SH-SY5Y (cell line): ENCODE results near the gene JUP.

Experiments used
- GATA2 ChIP-seq: IDR thresholded peaks from 2 replicates; pipeline ENCODE4 v1.6.1; 2011; ENCODE audit warnings: mild to moderate bottlenecking, low read depth, low read length
- GATA3 ChIP-seq: IDR thresholded peaks from 2 replicates; pipeline ENCODE4 v1.6.1; 2011; ENCODE audit warnings: low read depth, mild to moderate bottlenecking, low read length, moderate library complexity

The JUP gene

GRCh38 chr17:41734139-41734948 is 52.2 kb downstream of the JUP start, which contains the start of gene HAP1:
Gene HAP1 (minus strand): TSS chr17:41734643. CDS start chr17:41734634, 9 bp downstream.
- no peak for TF ChIP-seq GATA3
- TF ChIP-seq GATA2 = no peak

- TF ChIP-seq GATA3 = no peak
- no peak for TF ChIP-seq GATA2
Measured at GRCh38 chr17:41733348-41734138, 53.0 kb downstream of the JUP start.

DNA sequence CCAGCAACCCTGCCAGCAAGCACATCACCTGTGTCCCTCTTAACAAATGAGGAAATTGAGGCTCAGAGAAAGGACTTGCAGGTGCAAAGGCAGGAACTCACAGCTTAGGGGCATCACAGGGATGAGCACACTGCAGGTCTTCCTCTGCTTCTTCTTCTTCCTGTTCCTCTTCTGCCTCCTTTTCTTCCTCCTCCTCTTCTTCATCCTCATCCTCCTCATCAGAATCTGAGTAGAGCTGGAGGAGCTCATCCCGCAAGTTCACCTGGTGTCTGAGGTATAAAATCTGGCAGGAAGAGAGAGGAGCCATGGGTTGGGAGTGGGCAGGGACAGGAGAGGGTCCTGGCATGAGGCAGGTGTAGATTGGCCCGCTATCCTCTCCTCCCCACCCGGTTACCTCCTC is 54.7 kb downstream of the JUP start:
- no peak for TF ChIP-seq GATA2
- no peak for TF ChIP-seq GATA3

DNA sequence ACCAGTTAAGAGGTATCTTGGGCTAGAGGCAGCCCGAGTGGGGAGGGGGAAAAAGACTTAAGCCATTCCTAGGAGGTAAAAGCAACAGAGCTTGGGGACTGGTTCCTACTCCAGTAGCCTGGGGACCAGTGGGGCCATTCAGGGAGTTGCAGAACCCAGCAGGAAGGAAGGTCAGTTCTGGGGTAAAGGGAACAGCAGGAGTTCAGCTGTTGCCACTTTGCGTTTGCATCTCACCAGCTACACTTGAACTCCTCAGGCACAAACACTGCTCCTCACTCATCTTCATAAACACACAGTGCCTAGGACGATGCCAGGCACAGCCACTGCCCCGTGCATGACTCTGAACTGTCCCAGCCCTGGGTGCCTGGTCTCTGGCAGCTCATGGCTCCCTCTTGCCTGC is 56.0 kb downstream of the JUP start:
- TF ChIP-seq GATA2 (no peak), GATA3 (no peak)

DNA sequence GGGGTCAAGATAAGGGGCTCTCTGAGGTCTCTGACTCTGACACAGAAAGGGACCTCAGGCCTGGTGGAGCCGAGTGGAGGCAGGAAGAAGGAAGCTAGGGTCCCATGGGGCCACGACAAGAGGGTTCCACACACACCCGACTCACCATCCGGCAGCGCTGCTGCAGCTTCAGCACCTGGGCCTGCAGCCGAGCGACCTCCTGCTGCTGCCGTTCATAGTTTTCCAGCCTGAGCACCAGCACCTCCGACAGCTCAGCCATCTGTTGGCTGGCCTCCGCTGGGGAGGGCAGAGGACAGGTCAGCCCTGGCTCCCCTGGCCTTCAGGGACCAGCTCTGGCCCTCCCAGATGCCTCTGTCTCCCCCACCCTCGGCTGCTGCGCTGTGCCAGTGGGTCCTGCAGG is 58.5 kb downstream of the JUP start:
- TF ChIP-seq GATA2 (no peak), GATA3 (no peak)

GRCh38 chr17:41725134-41725533 is 61.4 kb downstream of the JUP start:
- no peak for TF ChIP-seq GATA3
- no peak for TF ChIP-seq GATA2

DNA sequence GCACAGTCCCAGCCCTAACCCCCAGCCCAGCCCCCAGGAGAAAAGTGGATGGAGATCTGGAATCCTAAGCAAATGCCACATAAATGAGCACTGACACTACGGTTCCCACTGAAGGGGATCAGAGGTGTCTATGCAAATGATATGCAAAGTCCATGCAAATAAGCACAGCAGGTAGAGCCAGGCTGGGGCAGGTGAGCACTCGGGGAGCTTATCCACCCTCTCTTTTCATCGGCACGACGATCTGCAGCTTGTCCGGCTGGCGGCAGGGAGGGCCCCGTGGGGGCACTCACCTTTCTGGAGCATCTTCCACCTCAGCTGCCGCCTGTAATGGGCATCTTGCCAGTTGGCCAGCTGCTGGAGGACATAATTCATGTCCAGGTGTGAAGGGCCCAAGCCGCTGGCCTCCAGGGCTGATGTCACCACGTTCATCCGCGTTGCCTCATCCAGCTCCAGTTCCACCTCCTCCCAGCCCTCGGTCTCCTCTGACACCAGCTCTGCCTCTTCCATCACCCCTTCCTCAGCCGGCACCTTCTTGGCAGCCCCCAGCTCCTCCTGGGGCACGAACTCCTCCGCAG is 61.9 kb downstream of the JUP start:
- TF ChIP-seq GATA3 = no peak
- TF ChIP-seq GATA2 = no peak

- TF ChIP-seq GATA2 (no peak), GATA3 (no peak)
Measured at GRCh38 chr17:41723801-41724475, 62.6 kb downstream of the JUP start.

- TF ChIP-seq GATA2 (no peak), GATA3 (no peak)
Measured at GRCh38 chr17:41722231-41722630, 64.3 kb downstream of the JUP start.

- no peak for TF ChIP-seq GATA3
- no peak for TF ChIP-seq GATA2
Measured at GRCh38 chr17:41718287-41718645, 68.2 kb downstream of the JUP start.

DNA sequence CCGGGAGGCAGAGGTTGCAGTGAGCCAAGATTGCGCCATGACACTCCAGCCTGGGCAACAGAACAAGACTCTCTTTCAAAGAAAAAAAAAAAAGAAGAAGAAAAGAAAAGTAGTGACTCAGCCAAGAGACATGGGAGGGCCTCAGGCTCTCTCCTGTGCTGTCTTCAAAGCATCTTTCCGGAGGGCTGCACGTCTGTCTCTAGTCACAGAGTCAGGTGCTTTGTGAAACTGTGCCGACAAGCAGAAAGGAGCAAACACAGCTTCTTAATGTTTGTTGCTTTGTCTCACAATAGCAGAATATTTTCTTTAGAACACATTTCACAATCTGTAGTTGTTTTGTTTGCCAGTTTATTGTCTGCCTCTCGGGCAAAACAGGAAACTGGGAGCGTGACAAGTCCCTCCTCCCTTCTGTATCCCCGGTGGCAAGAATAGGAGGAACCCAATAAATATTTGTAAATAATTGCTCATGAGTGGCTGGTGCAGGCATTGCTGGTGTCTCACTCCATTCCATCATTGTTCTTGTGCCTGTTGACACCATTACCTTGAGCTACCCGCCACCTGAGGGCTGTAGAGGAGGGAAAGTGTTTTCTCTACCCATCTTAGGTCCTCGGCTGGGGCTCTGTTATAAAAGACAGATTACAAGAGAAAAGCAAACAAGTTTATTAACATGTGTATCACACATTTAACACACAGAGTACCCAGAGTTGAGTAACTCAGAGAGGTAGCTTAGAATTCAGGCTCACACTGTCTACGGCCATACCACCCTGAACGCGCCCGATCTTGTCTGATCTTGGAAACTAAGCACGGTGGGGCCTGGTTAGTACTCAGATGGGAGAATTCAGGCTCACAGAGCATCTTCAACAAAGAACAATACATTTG is 68.9 kb downstream of the JUP start:
- no peak for TF ChIP-seq GATA2
- TF ChIP-seq GATA3 = no peak

DNA sequence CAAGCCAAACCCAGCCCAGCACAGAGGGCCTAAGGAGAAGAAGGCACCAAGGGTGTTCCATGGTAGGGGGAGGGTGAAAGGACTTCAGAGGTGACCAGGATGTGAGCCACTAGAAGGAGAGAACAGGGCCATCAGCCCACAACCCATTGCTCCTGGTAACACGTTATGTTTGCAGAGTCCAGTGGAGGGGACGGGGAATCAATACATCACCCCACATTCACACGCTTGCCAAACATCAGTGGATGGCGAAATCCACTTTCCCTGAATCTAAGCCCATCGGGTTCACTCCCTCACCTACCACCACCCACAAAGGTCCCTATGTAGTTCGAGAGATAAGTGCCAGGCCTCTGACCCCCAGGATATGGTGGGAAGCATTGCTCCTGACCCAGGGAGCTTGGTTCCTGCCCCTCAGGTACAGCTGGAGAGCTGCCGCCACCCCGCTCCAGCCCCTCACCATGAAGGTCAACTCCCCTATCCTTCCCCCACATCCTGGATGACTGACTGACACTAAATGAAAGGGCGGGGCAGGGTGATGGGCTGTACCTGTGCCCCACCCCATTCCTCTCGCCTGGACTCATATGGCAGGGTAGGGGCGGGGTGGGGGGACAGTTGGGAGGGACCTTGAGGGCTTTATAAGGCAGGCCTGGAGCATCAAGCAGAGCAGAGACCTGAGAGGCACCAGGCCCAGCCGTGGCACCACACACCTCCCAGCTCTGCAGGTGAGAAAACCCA is 74.7 kb downstream of the JUP start, which contains the start of gene GAST:
GAST (plus strand) TSS at position 663 of the 732 bp plus-strand sequence. CDS start 3,106 bp downstream, outside the sequence.
- TF ChIP-seq GATA2 (no peak), GATA3 (no peak)

- TF ChIP-seq GATA3 = no peak
- TF ChIP-seq GATA2 = no peak
Measured at GRCh38 chr17:41710472-41711090, 75.9 kb downstream of the JUP start.
